ELR (cell line): Measurements from ENCODE around the gene RFX3.

Experiments used
- DNase-seq: peaks from one replicate; pipeline ENCODE4 v3.0.0-alpha.2; 2015; ENCODE audit warnings: low read depth

The RFX3 gene

DNA sequence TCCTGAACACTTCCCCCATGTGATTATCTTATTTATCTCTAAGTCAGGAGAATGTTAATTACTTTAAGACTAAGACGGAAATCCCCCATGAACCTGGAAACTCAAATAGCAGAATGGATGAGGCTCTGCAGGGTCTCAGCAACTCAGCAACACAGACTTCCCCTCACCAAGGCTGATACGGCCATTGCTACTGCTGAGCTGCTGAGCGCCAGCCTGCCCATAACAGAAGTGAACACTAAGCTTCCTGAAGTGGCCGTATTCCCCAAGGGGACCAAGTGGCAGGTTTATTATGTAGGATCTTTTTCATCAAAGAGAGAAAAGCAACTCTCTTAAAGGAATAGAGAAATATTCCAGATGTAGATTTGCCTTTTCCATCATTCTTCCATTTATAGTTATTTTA, 311.1 kb downstream of the RFX3 start:
- no peak for DNase-seq

DNA sequence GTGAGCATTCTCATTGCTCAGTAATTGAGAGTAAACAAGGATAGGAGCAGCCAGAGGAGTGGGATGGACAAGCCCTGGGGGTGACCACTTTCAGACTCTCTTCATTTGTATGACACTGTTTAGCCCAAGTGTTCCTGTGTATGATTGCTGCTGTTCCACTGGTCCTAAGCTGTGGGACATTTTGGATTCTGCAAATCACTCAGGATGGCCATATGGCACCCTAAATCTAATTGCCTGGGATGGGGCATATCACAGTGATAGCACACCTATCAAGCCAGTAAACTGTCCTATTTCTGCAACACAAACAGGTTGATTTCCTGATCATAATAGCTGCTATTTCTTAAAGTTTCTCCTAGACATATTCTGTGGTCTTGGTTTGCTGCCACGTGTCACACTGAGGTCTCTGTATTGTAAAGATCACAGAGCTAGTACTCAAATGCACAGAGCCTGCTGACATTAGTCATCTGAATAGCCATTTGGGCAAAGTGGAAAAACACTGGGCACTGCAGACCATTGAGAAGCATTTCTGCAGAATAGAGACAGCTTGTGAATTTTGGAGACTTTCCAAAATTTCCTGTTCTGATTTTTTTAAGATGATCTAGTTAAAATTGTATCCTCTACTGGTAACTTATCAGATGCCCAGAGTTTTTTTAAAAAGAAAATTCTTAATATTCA, 320.2 kb downstream of the RFX3 start:
- DNase-seq: no peak

DNA sequence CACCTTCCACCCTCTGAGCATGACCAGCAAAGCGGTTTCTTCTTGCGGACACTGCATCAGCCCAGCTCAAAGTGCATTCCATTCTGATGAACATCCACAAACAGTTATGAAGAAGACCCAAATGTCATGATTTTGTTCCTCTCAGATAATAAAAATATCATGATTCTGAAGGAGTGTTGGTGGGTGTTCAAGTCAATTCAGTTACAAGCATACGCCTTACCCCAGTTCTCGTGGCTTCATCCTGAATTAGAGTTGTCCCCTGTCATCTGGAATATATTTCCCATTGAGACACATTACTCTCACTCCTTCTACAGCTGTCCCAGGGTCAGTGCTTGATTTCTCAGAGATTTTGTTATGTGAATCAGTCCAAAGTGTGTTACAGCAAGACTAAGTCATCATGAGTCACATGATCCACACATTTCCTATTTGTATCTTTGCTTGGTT, 325.4 kb downstream of the RFX3 start:
- peak; percentile 89 for DNase-seq

DNA sequence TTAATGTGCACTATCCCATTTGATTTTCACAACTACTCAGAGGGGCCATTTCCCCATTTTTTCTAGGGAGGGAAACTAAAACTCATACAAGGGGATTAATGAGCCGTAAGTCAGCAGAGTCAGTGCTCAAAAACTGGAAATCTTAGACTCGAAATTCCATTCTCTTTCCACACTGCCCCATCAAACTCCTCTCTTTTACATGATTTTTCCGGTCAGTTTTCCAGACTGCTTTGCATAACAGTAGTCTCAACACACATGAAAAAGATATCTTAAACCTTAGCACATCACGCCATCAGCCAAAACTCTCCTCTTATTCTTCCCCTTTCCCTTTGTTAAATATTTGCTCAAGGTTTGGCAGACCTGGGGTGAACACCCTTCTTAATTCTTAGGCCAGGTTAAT, 332.0 kb downstream of the RFX3 start:
- no peak for DNase-seq

DNA sequence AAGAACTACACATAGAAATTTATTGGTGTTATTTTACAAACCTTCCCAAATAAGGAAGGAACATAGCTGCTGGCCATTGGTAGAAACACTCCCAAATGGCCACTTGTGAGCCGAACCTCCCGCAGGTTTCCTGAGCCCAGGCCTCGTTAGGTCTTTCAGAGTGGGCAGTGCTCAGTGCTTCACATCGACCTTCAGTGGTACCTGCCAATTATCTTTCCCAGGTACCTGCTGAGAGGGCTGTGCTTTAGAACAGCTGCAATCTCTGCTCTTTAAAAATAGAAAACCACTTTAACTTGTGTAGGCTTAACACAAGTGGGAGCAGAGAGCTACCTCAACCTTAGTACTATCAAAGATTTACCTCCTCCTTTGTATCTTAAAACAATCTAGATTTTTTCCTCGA, 334.1 kb downstream of the RFX3 start:
- no peak for DNase-seq

DNA sequence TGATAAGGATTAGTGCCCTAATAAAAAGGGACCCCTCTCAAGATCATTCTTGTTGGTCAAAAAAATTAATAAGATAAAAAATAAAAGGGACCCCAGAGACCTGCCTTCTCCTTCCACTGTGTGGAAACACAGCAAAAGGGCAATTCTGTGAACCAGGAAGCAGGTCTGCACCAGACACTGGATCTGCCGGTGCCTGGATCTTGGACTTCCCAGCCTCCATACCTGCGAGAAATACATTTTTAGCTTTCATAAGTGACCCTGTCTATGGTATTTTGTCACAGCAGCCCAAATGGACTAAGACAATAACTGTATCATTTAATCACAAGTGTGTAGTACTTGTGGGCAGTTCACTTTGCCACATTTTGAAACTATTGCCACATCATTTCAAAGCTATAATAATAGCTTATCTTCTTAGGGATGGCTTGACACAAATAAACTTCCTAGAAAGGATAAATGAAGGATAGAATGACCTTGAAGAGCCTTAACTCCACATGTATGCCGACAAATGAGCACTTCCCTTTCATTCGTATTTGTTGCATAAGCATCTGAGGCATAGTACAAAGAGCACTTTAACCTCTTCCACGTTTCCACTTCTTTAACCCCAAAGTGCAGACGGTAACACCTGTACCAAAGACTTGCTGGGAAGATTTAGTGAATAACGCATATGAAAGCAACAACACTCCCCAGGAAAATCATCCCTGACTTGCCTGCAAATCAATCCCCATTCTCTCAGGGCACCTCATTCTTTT, 336.5 kb downstream of the RFX3 start:
- DNase-seq: no peak

DNA sequence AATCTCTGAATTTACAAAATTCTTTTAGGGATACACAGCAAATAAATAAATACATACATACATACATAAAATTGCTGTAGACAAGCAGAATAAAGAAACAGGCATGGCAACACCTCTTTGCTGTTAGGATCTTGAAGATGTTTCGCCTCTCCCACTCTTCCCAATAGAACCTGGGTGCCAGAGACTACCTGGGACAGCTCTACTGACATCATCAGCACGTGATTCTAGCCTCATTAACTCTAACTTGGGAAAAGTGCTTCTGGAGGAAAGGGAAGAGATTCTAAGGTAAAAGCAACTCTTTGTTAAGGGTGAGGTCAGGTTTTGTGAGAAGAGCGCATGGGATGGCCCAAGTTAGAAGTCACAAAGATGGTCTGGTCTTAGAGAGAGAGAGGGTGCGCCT, 339.1 kb downstream of the RFX3 start:
- DNase-seq: no peak

DNA sequence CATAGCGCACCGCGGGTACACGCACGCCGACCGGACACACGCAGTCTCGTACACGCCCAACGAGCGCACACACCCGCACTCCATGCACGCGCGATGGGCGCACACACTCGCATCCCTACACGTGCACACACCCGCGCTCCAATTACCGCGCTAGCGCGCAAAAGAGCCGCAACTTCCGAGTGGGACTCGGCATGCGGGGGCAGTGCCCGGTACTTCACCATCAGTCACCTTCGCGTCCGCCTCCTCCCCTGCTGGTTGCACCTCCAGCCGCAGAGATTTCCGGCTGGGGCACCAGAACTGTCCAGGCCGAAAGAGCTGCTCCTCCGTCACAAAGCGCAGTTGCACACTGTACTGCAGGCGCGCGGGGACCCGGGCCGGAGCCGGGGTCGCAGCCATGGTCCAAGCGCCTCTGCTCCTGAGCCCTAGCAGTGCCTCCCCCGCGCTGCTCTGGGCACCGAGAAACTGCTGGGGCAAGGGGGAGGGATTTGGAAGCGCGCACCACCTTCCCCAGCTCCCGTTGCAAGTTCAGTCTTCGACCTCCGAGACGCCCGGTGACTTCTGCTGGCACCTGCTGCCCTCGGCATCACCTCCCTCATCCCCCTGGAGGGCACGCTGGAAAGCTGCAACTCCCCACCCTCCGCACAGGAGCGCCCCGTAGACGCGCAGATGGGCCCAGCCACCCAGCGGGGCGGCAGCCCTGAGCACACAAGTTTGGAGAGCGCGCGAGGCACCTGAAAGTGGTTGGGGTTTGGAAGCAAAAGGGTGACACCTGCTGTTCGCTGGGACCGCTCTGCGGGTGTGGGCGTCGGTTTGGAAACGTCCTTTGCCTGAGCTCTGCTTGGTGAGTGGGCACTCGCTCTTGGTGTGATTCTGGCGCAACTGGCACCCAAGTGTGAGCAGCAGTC, 344.5 kb downstream of the RFX3 start:
- DNase-seq: peak; percentile 8

DNA sequence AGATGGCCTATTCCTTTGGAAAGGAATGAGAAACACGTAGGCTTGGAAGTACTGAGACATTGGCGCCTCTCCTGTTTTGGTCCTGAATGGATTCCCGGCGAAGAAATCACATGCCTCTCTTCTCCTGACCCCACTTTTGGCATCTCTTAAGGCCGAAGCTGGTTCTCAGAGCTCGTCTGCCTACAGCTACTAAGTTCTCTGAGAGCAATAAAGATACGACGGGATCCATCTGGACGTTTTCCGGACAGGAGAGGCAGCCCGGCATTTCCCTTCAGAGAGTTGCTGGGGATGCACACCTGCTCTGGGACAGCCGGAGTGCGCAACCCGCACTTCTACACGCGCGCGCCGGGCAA, 345.1 kb downstream of the RFX3 start:
- no peak for DNase-seq

DNA sequence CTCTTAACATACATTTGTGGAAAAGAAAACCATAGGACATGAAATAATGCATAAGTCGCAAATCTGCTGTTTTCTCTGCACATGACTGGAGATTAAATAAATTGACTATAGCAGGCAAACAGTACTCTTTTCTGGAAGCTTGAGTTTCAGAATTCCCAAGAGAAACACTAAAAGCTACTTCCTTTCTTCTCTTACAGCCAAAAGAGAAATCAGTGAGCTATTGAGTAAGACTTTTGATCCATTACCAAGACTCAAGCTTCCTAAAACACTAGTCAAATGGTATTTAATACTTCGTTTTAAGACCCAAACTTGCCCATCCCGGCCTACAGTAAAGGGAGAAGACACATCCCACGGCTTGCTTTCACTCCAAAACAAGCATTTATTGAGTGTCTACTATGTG, 346.1 kb downstream of the RFX3 start:
- no peak for DNase-seq

DNA sequence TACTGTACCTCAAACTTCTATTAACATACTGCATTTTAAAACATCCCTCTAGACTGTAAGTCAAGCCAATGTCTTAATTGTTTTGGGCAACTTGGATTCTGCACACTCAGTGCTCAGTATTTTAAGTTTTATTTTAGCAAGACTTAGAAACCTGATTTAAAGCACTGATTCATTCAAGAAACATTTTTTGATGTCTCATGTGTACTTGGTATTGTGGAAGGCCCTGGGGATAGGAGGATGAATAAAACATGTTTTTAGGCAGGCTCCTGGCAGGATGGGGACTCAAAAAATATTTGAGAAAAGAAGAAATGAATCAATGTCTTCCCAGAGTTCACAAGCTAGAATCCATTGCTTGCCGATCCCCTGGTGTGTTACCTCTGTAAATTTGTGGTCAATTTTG, 347.9 kb downstream of the RFX3 start:
- peak; percentile 13 for DNase-seq

DNA sequence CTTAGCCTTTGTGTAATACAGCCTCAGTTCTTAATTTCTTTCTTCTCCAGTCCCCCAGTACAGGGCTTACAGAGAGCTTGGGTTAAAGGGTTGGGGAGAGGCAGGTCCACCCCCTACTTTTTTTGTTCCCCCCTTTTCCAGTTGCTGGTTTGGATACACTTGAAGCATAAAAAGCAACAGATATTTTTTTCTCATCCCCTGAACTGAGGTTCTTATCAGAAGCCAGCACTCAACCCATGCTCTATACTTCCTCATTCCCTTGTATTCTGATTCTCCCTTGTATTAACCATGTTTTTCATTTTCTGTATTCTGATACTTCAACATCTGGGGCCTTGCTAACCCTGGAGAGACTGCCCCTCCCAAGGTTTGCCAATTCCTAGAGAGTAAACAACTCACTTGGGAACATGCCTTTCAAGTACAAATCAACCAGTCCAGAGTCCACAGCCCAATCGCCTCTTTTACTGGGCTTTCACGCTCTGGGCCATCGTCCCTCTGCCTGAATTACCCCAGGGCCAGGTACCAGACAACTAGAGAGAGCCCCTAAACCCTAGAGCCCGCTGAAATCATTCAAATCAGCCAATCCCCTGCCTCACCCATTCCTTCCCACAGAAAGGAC, 348.5 kb downstream of the RFX3 start:
- DNase-seq: no peak

DNA sequence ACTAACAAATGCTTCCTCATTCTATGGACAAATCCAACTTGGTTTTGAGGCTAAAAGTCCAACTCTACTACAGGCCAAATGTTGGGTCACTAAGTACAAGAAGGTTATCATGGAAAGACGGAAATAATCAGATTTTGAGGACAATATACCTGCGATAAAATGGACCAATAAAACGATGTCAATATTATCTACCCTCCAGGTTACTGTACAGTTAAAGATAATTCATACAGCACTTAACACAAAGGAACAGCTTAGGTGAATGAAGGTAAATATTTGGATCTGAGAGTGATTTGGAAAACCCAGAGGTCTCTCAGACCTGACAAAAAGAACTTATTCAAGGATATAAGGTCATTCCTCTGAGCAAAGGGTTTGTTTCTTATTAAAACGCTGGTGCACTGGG, 352.4 kb downstream of the RFX3 start:
- no peak for DNase-seq

DNA sequence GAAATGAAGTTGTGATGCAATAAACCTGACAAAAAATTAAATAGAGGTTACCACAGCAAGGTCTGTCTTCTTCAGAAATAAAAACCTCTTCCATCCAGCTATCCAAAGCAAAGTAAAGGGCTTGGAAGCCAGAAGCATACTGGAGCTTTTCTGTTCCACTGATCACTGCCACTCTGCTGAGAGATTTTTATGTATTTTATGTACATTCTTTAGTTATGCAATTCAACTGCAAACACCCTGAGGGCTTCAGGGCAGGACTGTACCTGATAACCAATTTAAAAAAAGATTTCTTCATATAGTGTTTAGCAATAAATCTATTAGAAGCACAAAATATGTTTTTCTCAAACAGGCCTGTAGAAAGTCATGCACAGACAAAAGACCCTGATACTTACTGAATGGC, 355.0 kb downstream of the RFX3 start:
- DNase-seq: no peak
